Dermis microvascular lymphatic vessel endothelial cell (primary cell): ENCODE results near the gene MOSPD3. TPM values are rescaled to one million over a fixed set of nuclear protein-coding genes. Genes with fewer than 3 reads are reported as not detected.

Source experiments
- DNase-seq, 2 donors: peaks; one replicate each; pipeline versions ENCODE4 v3.0.0 to v3.0.0-alpha.2; 2010; ENCODE audit warnings: low read depth in 2 of 2
- total RNA-seq: library from RNA; depleted of rRNA; stranded (reverse); fragments of >200 nt; gene quantifications from 2 replicates; pipeline ENCODE4 v1.2.1, GENCODE V29; 2014

The MOSPD3 gene
- total RNA-seq, 1 donor from 2014 or later: 6.8 TPM

- no peak for DNase-seq
Observed at GRCh38 chr7:100591596-100591995, 20.7 kb upstream of the MOSPD3 start.

- DNase-seq: no peak
Observed at GRCh38 chr7:100595188-100595587, 17.2 kb upstream of the MOSPD3 start.

GRCh38 chr7:100598425-100598824, 13.9 kb upstream of the MOSPD3 start:
- DNase-seq: no peak

- DNase-seq: no peak
Observed at GRCh38 chr7:100599911-100600729, 12.2 kb upstream of the MOSPD3 start.

- no peak for DNase-seq
Observed at GRCh38 chr7:100600730-100601038, 11.7 kb upstream of the MOSPD3 start.

- DNase-seq: no peak
Observed at GRCh38 chr7:100602889-100603725, 9.2 kb upstream of the MOSPD3 start.

- DNase-seq: no peak
Observed at GRCh38 chr7:100603726-100604027, 8.7 kb upstream of the MOSPD3 start.

GRCh38 chr7:100604028-100604975, 8.0 kb upstream of the MOSPD3 start:
- peak in 1 of 2 donors; percentile 59 for DNase-seq

GRCh38 chr7:100604976-100605911, 7.1 kb upstream of the MOSPD3 start:
- DNase-seq: peak in 1 of 2 donors; percentile 11

GRCh38 chr7:100606313-100606712, 6.0 kb upstream of the MOSPD3 start:
- DNase-seq: no peak

GRCh38 chr7:100607111-100607510, 5.2 kb upstream of the MOSPD3 start:
- DNase-seq: no peak

- DNase-seq: no peak
Observed at GRCh38 chr7:100609958-100610357, 2.4 kb upstream of the MOSPD3 start.

- DNase-seq: peak in 1 of 2 donors; percentile 21
Observed at GRCh38 chr7:100612730-100613390, 520 bp downstream of the MOSPD3 start.

GRCh38 chr7:100613412-100614175, 1.3 kb downstream of the MOSPD3 start:
- DNase-seq: no peak

GRCh38 chr7:100614308-100614861, 2.0 kb downstream of the MOSPD3 start:
- DNase-seq: no peak

GRCh38 chr7:100620239-100620638, 7.9 kb downstream of the MOSPD3 start:
- no peak for DNase-seq

GRCh38 chr7:100620804-100621203, 8.5 kb downstream of the MOSPD3 start:
- DNase-seq: no peak

GRCh38 chr7:100621554-100621953, 9.2 kb downstream of the MOSPD3 start:
- no peak for DNase-seq
